Neural cell (in vitro differentiated cells): Measurements from ENCODE around the gene TARBP2. TPM values are rescaled to one million over a fixed set of nuclear protein-coding genes. Genes with fewer than 3 reads are reported as not detected.

Source experiments
- H2AFZ ChIP-seq: fragments of 200-600, 300-800 bp; sonication (generic), shearing (Covaris generic); 2 replicates; pipeline ENCODE4 v1.6.0; 2014; ENCODE audit warnings: low read depth, mild to moderate bottlenecking, antibody characterized with exemption, low read length, moderate library complexity
- H3F3A ChIP-seq: fragments of 200-600 bp; shearing (Covaris generic); 2 replicates; pipeline ENCODE4 v1.6.1; 2016; ENCODE audit warnings: mild to moderate bottlenecking, moderate library complexity, mixed read lengths, antibody characterized with exemption, low read length; ENCODE audit not compliant: insufficient read depth, poor library complexity, severe bottlenecking
- H3K27ac ChIP-seq: fragments of 200-600, 300-800 bp; sonication (generic), shearing (Covaris generic); 2 replicates; pipeline ENCODE4 v1.5.1; 2014; ENCODE audit warnings: mild to moderate bottlenecking, low read length, moderate library complexity
- H3K27me3 ChIP-seq: fragments of 300-800, 200-600 bp; sonication (generic), shearing (Covaris generic); 2 replicates; pipeline ENCODE4 v1.6.0; 2014; ENCODE audit warnings: mild to moderate bottlenecking, low read depth, low read length, moderate library complexity; ENCODE audit not compliant: insufficient read depth
- H3K36me3 ChIP-seq: fragments of 300-800, 200-600 bp; sonication (generic), shearing (Covaris generic); 2 replicates; pipeline ENCODE4 v1.5.1; 2014; ENCODE audit warnings: mild to moderate bottlenecking, antibody characterized with exemption, low read length, moderate library complexity; ENCODE audit not compliant: insufficient read depth
- H3K4me2 ChIP-seq: fragments of 300-800, 200-600 bp; sonication (generic), shearing (Covaris generic); 2 replicates; pipeline ENCODE4 v1.6.0; 2014; ENCODE audit warnings: mild to moderate bottlenecking, low read length
- H3K4me3 ChIP-seq: fragments of 300-800, 200-600 bp; sonication (generic), shearing (Covaris generic); 2 replicates; pipeline ENCODE4 v1.5.1; 2014; ENCODE audit warnings: mild to moderate bottlenecking, low read length, moderate library complexity
- H3K79me2 ChIP-seq: fragments of 200-600 bp; shearing (Covaris generic); replicated peaks from 2 replicates; pipeline ENCODE4 v1.6.0; 2014; ENCODE audit warnings: mild to moderate bottlenecking, low read length, moderate library complexity; ENCODE audit not compliant: insufficient read depth
- H3K9ac ChIP-seq: fragments of 300-800, 200-600 bp; sonication (generic), shearing (Covaris generic); 2 replicates; pipeline ENCODE4 v1.6.1; 2016; ENCODE audit warnings: mild to moderate bottlenecking, low read length, mixed read lengths
- H3K9me2 ChIP-seq: fragments of 200-600 bp; shearing (Covaris generic); 2 replicates; pipeline ENCODE4 v1.6.1; 2016; ENCODE audit warnings: mild to moderate bottlenecking, low read length, mixed read lengths; ENCODE audit not compliant: insufficient read depth
- H3K9me3 ChIP-seq: fragments of 200-600, 300-800 bp; sonication (generic), shearing (Covaris generic); 2 replicates; pipeline ENCODE4 v1.6.1; 2016; ENCODE audit warnings: mild to moderate bottlenecking, mixed run types, low read length, moderate library complexity, mixed read lengths
- H4K20me1 ChIP-seq: fragments of 200-600 bp; shearing (Covaris generic); 2 replicates; pipeline ENCODE4 v1.6.1; 2016; ENCODE audit warnings: mild to moderate bottlenecking, mixed run types; ENCODE audit not compliant: insufficient read depth
- CTCF ChIP-seq: fragments of 450-650 bp; IDR thresholded peaks from 2 replicates; pipeline ENCODE4 v1.5.1; 2014; ENCODE audit warnings: antibody characterized with exemption, mild to moderate bottlenecking, moderate library complexity; ENCODE audit not compliant: poor library complexity, severe bottlenecking
- EP300 ChIP-seq: fragments of 450-650 bp; conservative IDR thresholded peaks from 2 replicates; pipeline ENCODE4 v1.6.1; 2014; ENCODE audit warnings: antibody characterized with exemption, mild to moderate bottlenecking, moderate library complexity; ENCODE audit not compliant: poor library complexity, severe bottlenecking
- EZH2 ChIP-seq: fragments of 200-600, 300-800 bp; shearing (Covaris generic), sonication (generic); IDR thresholded peaks from 2 replicates; pipeline ENCODE4 v1.6.1; 2014; ENCODE audit warnings: antibody characterized with exemption, low read length, borderline replicate concordance, mild to moderate bottlenecking; ENCODE audit not compliant: insufficient read depth, poor library complexity, severe bottlenecking
- MXI1 ChIP-seq: fragments of 450-650 bp; conservative IDR thresholded peaks from 2 replicates; pipeline ENCODE4 v1.6.1; 2014; ENCODE audit warnings: antibody characterized with exemption, mild to moderate bottlenecking; ENCODE audit not compliant: poor library complexity, severe bottlenecking
- POLR2AphosphoS5 ChIP-seq: IDR thresholded peaks from 2 replicates; pipeline ENCODE4 v1.6.1; 2012
- RAD21 ChIP-seq: fragments of 450-650 bp; conservative IDR thresholded peaks from 2 replicates; pipeline ENCODE4 v1.6.1; 2014; ENCODE audit warnings: antibody characterized with exemption, mild to moderate bottlenecking, moderate library complexity
- REST ChIP-seq: IDR thresholded peaks from 2 replicates; pipeline ENCODE4 v1.6.1; 2012; ENCODE audit warnings: borderline replicate concordance
- SMC3 ChIP-seq: fragments of 450-650 bp; conservative IDR thresholded peaks from 2 replicates; pipeline ENCODE4 v1.6.1; 2014; ENCODE audit warnings: antibody characterized with exemption, mild to moderate bottlenecking, moderate library complexity; ENCODE audit not compliant: poor library complexity
- TAF1 ChIP-seq: IDR thresholded peaks from 2 replicates; pipeline ENCODE4 v1.6.1; 2012; ENCODE audit warnings: low read depth
- polyA plus RNA-seq: library from polyadenylated mRNA; depleted of rRNA; stranded (reverse); fragments of >200 nt; gene quantifications from 2 replicates; pipeline ENCODE4 v1.2.3, GENCODE V29; 2014

TARBP2 gene
- polyA plus RNA-seq, 1 donor from 2014 or later = 135 TPM

- no peaks in the 10 kb centered on the region for H4K20me1 ChIP-seq
- no peak overlapping the region for H3K4me2 ChIP-seq
- no peak overlapping the region for H2AFZ ChIP-seq
- no peaks in the 10 kb centered on the region for H3K9me2 ChIP-seq
- H3K9me3 ChIP-seq = no peaks in the 10 kb centered on the region
- H3K9ac ChIP-seq = no peak overlapping the region
- H3K36me3 ChIP-seq = peaks cover 3% of the 10 kb centered on the region
- no peak overlapping the region for H3K27ac ChIP-seq
- no peak for TF ChIP-seq EZH2
- TF ChIP-seq POLR2AphosphoS5 = no peak
- no peak for TF ChIP-seq EP300
- TF ChIP-seq SMC3 = no peak
- no peak for TF ChIP-seq REST
- TF ChIP-seq RAD21 = no peak
- no peak for TF ChIP-seq TAF1
- no peak for TF ChIP-seq MXI1
- no peak for TF ChIP-seq CTCF
- peak overlapping the region; percentile 71 for H3K4me3 ChIP-seq
- H3F3A ChIP-seq = peaks cover 8% of the 10 kb centered on the region
- peaks cover 51% of the 10 kb centered on the region for H3K79me2 ChIP-seq
- H3K27me3 ChIP-seq = no peaks in the 10 kb centered on the region
Observed at GRCh38 chr12:53495903-53496751, 5.0 kb upstream of the TARBP2 start.

GRCh38 chr12:53496752-53497032 is 4.4 kb upstream of the TARBP2 start:
- H2AFZ ChIP-seq = no peak overlapping the region
- no peak overlapping the region for H3K4me2 ChIP-seq

More at GRCh38 chr12:53496752-53497032, 4.4 kb upstream of the TARBP2 start:
- Histone ChIP-seq H3K9ac (no peak overlapping the region), H3K9me3 (no peaks in the 10 kb centered on the region), H3K9me2 (no peaks in the 10 kb centered on the region), H3K79me2 (peaks cover 53% of the 10 kb centered on the region), H3K27me3 (no peaks in the 10 kb centered on the region), H3K27ac (no peak overlapping the region), H3K36me3 (peaks cover 3% of the 10 kb centered on the region), H4K20me1 (no peaks in the 10 kb centered on the region), H3F3A (peaks cover 11% of the 10 kb centered on the region), H3K4me3 (peak overlapping the region; percentile 71)
- TF ChIP-seq REST = no peak
- TF ChIP-seq MXI1 = no peak
- no peak for TF ChIP-seq EZH2
- TF ChIP-seq POLR2AphosphoS5 = no peak
- TF ChIP-seq CTCF = no peak
- TF ChIP-seq SMC3 = no peak
